DND-41 (cell line): Measurements from ENCODE around the gene GADL1.

Source experiments
- EZH2 ChIP-seq: IDR thresholded peaks from 3 replicates; pipeline ENCODE4 v1.6.1; 2012; ENCODE audit warnings: borderline replicate concordance, low read depth, mild to moderate bottlenecking, moderate library complexity, low read length, inconsistent platforms; ENCODE audit not compliant: severe bottlenecking
- TF ChIP-seq, protein P1 (sequence below): IDR thresholded peaks from 2 replicates; pipeline ENCODE4 v1.5.1; 2012; ENCODE audit warnings: borderline replicate concordance, low read length, moderate library complexity, mild to moderate bottlenecking; ENCODE audit not compliant: poor library complexity, severe bottlenecking; ENCODE audit errors: extremely low read depth

DNA sequence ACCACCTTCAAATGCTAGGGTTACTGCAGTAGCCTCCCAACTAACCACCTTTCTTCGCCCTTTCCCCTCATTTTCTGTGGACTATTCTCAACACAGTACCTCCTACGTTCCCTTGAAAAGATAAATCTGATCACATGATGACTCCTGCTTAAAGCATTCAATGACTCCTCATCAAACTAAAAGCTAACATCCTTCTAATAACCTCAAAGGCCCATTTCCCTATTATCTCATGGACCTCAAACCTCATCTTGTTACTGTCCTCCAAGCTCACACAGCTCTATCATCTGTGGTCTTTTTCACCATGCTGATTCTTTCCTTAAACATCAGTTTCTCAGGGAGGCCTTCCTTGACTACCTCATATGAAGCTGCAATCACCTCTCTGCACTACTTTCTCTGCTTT is 29.6 kb downstream of the GADL1 start:
- TF ChIP-seq, protein P1, sequence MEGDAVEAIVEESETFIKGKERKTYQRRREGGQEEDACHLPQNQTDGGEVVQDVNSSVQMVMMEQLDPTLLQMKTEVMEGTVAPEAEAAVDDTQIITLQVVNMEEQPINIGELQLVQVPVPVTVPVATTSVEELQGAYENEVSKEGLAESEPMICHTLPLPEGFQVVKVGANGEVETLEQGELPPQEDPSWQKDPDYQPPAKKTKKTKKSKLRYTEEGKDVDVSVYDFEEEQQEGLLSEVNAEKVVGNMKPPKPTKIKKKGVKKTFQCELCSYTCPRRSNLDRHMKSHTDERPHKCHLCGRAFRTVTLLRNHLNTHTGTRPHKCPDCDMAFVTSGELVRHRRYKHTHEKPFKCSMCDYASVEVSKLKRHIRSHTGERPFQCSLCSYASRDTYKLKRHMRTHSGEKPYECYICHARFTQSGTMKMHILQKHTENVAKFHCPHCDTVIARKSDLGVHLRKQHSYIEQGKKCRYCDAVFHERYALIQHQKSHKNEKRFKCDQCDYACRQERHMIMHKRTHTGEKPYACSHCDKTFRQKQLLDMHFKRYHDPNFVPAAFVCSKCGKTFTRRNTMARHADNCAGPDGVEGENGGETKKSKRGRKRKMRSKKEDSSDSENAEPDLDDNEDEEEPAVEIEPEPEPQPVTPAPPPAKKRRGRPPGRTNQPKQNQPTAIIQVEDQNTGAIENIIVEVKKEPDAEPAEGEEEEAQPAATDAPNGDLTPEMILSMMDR = no peak
- no peak for TF ChIP-seq EZH2
